ENCODE measurements around the gene C16orf92. TPM values are rescaled to one million over a fixed set of nuclear protein-coding genes. Genes with fewer than 3 reads are reported as not detected.

C16orf92 gene
- total RNA-seq, 4 donors from 2014 or later, result not detected

DNA sequence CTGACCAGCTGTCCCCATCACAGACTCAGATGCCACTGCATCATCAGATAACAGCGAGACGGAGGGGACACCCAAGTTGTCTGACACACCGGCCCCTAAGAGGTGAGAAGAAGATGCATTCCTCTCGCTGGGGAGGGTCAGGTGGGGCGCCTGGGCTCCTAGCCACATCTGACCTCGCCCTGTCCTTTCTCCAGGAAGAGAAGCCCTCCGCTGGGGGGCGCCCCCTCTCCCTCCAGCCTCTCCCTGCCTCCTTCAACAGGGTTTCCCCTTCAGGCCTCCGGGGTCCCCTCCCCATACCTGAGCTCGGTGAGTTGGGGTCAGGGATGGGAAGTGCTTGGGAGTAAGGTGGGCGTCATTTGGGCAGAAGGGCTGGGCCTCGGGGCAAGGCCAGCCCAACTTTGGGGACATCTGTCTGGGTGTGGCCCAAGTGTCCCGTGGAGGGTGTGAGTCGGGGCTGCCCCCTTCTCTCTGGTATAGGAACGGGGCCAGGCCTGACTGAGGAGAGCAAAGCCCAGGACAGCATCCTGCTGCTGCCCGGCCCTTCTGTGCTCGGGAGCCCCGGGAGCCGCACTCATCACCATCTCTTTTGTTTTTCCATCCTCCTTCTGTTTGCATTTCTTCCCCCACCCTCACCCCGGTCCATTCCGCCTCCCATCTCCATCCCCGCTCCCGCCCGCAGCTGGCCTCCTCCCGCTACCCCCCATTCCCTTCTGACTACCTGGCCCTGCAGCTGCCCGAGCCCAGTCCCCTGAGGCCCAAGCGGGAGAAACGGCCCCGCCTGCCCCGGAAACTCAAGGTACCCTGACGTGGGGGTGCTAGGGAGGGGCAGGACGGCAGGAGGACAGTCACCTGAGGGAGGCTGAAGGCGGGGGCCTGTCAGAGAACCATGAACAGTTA is 22.0 kb upstream of the C16orf92 start:
- peaks cover 0 to 76% (median 3%) of the 10 kb centered on the region in 3 donors for H3K36me3 ChIP-seq
- H3K27ac ChIP-seq, result no peak overlapping the region
- TF ChIP-seq EP300 (IDR thresholded peaks at IDR 0.05) (no peak), POLR2A (IDR thresholded peaks at IDR 0.05) (no peak), CTCF (IDR thresholded peaks at IDR 0.05) (no peak)
- WGBS, 2 donors, result 76 to 79% methylated on average over 33 of the region's 33 CpGs
- H3K4me3 ChIP-seq, result no peak overlapping the region
- H3K4me1 ChIP-seq, result peaks cover 0 to 28% (median 4%) of the 10 kb centered on the region in 4 donors
- no peaks in the 10 kb centered on the region for H3K9me3 ChIP-seq
- DNase-seq (ENCODE audit: low spot score in 2 of 2), result no peak
- no peaks in the 10 kb centered on the region for H3K27me3 ChIP-seq

DNA sequence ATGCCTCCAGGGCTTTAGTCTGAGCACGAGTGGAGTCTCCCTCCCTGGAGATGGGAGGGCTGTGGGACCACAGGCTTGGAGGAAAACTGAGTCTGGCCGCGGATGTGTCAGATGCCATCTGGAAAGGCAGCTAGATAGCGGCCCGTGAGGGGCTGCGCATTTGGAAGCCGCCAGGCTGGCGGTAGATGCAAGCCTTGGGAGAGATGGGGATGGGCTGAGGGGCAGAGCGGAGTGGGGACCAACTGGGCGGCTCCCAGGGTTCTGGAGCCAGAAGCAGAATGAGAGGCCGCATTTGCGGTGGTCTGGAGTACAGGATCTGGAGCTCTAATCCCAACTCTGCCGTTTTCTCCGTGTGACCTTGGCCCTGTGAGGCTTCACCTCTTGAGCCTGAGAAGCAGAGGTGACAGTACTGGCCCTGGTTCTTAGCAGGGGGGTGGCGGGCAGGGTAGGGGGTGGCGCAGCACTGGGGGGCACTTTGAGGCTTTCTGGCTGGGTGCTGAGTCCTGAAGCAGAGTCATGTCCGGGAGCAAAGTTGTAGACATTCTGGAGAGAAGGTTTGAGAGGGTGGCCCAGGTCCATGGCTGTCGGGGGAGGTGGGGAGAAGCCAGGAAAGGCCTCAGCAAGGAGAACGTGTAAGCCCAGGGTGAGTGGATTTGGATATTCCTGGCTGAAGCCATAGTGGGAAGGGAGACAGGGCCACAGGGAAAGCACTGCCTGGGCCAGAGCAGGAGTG is 20.2 kb upstream of the C16orf92 start:
- DNase-seq (ENCODE audit: low spot score in 2 of 2), result no peak
- WGBS, 2 donors, result 81 to 83% methylated on average over 19 of the region's 19 CpGs
- no peak for TF ChIP-seq POLR2A (IDR thresholded peaks at IDR 0.05)
- no peak for TF ChIP-seq CTCF (IDR thresholded peaks at IDR 0.05)
- Histone ChIP-seq H3K4me3 (no peak overlapping the region), H3K9me3 (no peaks in the 10 kb centered on the region), H3K4me1 (peaks cover 0 to 13% (median 0%) of the 10 kb centered on the region in 4 donors), H3K36me3 (peaks cover 0 to 82% (median 3%) of the 10 kb centered on the region in 3 donors), H3K27ac (no peak overlapping the region), H3K27me3 (no peaks in the 10 kb centered on the region)

DNA sequence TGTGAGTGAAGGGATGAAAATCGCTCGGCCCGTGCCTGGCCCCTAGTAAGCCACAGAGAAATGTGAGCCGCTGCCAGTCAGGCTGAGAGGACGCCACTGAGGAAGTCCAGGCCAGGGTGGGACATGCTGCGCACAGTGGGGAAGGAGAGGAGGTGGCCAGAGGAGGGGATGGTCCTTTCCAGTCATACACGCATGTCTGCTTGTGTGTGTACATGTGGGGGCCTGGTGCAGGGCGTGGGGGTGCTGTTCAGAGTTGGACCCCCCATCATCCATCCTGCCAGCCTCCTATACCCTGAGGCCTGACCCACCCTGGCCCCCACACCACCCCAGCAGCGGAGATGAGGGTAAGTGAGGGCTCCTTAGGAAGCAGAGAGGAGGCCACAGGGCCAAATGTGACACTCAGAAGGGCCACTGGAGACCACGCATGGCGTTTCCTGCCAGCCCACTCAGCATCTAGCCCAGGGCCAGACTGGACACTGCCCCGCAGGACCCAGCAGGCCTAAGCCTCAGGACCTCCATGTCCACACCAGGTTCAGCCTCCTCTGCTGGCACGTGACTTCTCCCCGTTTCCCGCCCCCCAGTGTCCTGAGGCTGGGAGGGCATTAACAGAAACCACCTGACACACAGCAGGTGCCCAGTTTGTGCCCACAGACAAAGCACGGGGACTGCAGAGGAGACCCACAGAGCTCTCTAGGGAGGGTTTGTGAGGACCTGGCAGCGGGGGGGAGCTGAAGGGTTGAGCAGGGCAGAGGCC is 19.2 kb upstream of the C16orf92 start:
- WGBS, 2 donors, result 76 to 80% methylated on average over 17 of the region's 17 CpGs
- peaks cover 0 to 73% (median 0%) of the 10 kb centered on the region in 3 donors for H3K36me3 ChIP-seq

DNA sequence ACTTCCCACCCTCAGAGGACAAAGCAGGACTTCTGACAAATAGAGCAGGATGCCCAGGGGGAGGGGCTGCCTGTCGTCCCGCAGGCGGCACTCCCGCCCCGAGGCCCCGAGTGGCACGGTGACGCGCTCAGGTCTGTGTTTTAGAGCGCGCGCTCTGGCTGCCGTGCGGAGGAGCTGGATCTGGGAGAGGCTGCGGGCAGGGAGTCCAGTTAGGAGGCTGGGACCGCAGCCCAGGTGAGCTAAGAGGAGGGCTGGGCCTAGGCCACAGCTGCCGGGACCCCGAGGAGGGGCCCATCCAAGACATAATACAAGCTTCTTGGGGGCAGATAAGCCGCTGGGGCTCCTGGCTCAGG is 18.6 kb upstream of the C16orf92 start:
- 76 to 78% methylated on average over 18 to 19 of the region's 19 CpGs for WGBS, 2 donors
- no peak overlapping the region for H3K4me3 ChIP-seq
- TF ChIP-seq EP300 (IDR thresholded peaks at IDR 0.05) (no peak), POLR2A (IDR thresholded peaks at IDR 0.05) (no peak), CTCF (IDR thresholded peaks at IDR 0.05) (no peak)
- H3K4me1 ChIP-seq, result peaks cover 0 to 16% (median 0%) of the 10 kb centered on the region in 4 donors
- H3K27ac ChIP-seq, result no peak overlapping the region
- no peaks in the 10 kb centered on the region for H3K9me3 ChIP-seq
- H3K36me3 ChIP-seq, result peaks cover 0 to 68% (median 0%) of the 10 kb centered on the region in 3 donors
- no peak for DNase-seq (ENCODE audit: low spot score in 2 of 2)
- H3K27me3 ChIP-seq, result peaks cover 0 to 5% of the 10 kb centered on the region in 2 donors

More for the DNA sequence above, 19.2 kb upstream of the C16orf92 start:
- peaks cover 0 to 13% (median 0%) of the 10 kb centered on the region in 4 donors for H3K4me1 ChIP-seq
- no peak overlapping the region for H3K4me3 ChIP-seq
- no peaks in the 10 kb centered on the region for H3K9me3 ChIP-seq
- H3K27me3 ChIP-seq, result no peaks in the 10 kb centered on the region
- no peak overlapping the region for H3K27ac ChIP-seq
- no peak for TF ChIP-seq POLR2A (IDR thresholded peaks at IDR 0.05)
- DNase-seq (ENCODE audit: low spot score in 2 of 2), result no peak

DNA sequence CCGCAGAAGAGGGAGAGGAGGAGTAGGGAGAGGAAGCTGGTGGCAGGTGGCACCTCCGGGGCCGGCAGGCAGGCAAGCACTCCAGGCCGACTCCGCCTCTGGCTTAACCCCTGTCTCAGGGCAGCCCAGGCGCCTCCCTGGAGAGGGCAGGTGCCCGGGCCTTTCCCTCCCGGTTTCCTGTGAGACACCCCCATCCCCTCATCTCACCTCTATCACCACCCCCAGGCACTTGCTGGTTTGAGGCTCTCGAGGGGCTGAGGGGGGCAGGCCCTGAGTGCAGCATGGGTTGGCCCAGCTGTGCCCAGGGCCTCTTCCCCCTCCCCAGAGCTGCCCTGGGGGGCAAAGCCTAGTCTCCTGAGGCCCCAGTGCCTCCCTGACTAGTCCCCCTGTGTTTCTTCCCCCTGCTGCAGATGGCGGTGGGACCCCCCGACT is 18.2 kb upstream of the C16orf92 start:
- 59 to 66% methylated on average over 7 to 11 of the region's 11 CpGs for WGBS, 2 donors
- TF ChIP-seq EP300 (IDR thresholded peaks at IDR 0.05) (no peak), CTCF (IDR thresholded peaks at IDR 0.05) (no peak), POLR2A (IDR thresholded peaks at IDR 0.05) (no peak)

More for the DNA sequence above, 18.2 kb upstream of the C16orf92 start:
- Histone ChIP-seq H3K9me3 (no peaks in the 10 kb centered on the region), H3K27ac (no peak overlapping the region), H3K4me1 (peaks cover 0 to 20% (median 0%) of the 10 kb centered on the region in 4 donors), H3K27me3 (peaks cover 0 to 10% of the 10 kb centered on the region in 2 donors), H3K36me3 (peaks cover 0 to 65% (median 0%) of the 10 kb centered on the region in 3 donors), H3K4me3 (no peak overlapping the region)
- DNase-seq (ENCODE audit: low spot score in 2 of 2), result no peak
